ENCODE measurements around the gene ZNF516. TPM values are rescaled to one million over a fixed set of nuclear protein-coding genes. Genes with fewer than 3 reads are reported as not detected.

Gene ZNF516
- total RNA-seq, 1 donor from 2014 or later = 192 TPM

GRCh38 chr18:76416911-76417310, 78.1 kb downstream of the ZNF516 start:
- H3K27me3 Mint-ChIP-seq (ENCODE audit: unreplicated experiment) = peaks cover 10% of the 10 kb centered on the region
- peak overlapping the region; percentile 75 for H3K27ac Mint-ChIP-seq (ENCODE audit: unreplicated experiment)
- no peaks in the 10 kb centered on the region for H3K36me3 Mint-ChIP-seq (ENCODE audit: unreplicated experiment)
- H3K4me3 Mint-ChIP-seq (ENCODE audit: unreplicated experiment) = no peak overlapping the region
- no peak for TF ChIP-seq CTCF (IDR thresholded peaks at IDR 0.05; ENCODE audit: partially characterized antibody, unreplicated experiment)
- H3K4me1 Mint-ChIP-seq (ENCODE audit: low read depth, unreplicated experiment) = peaks cover 45% of the 10 kb centered on the region
- DNase-seq = no peak
- peaks cover 4% of the 10 kb centered on the region for H3K9me3 Mint-ChIP-seq (ENCODE audit: unreplicated experiment)

- TF ChIP-seq CTCF (IDR thresholded peaks at IDR 0.05; ENCODE audit: partially characterized antibody, unreplicated experiment) = no peak
- peaks cover 45% of the 10 kb centered on the region for H3K4me1 Mint-ChIP-seq (ENCODE audit: low read depth, unreplicated experiment)
- no peak overlapping the region for H3K4me3 Mint-ChIP-seq (ENCODE audit: unreplicated experiment)
- H3K27me3 Mint-ChIP-seq (ENCODE audit: unreplicated experiment) = peaks cover 14% of the 10 kb centered on the region
- no peaks in the 10 kb centered on the region for H3K36me3 Mint-ChIP-seq (ENCODE audit: unreplicated experiment)
- peaks cover 8% of the 10 kb centered on the region for H3K9me3 Mint-ChIP-seq (ENCODE audit: unreplicated experiment)
- peak overlapping the region; percentile 12 for H3K27ac Mint-ChIP-seq (ENCODE audit: unreplicated experiment)
- no peak for DNase-seq
Observed at GRCh38 chr18:76414936-76415621, 80.0 kb downstream of the ZNF516 start.

GRCh38 chr18:76412818-76413565, 82.0 kb downstream of the ZNF516 start:
- H3K4me1 Mint-ChIP-seq (ENCODE audit: low read depth, unreplicated experiment) = peaks cover 38% of the 10 kb centered on the region
- no peak for TF ChIP-seq CTCF (IDR thresholded peaks at IDR 0.05; ENCODE audit: partially characterized antibody, unreplicated experiment)
- H3K27me3 Mint-ChIP-seq (ENCODE audit: unreplicated experiment) = peaks cover 9% of the 10 kb centered on the region
- H3K4me3 Mint-ChIP-seq (ENCODE audit: unreplicated experiment) = no peak overlapping the region
- DNase-seq = no peak
- H3K9me3 Mint-ChIP-seq (ENCODE audit: unreplicated experiment) = peaks cover 10% of the 10 kb centered on the region
- H3K27ac Mint-ChIP-seq (ENCODE audit: unreplicated experiment) = peak overlapping the region; percentile 35
- no peaks in the 10 kb centered on the region for H3K36me3 Mint-ChIP-seq (ENCODE audit: unreplicated experiment)

- Mint-ChIP-seq H3K4me1 (ENCODE audit: low read depth, unreplicated experiment) (peaks cover 43% of the 10 kb centered on the region), H3K9me3 (ENCODE audit: unreplicated experiment) (peaks cover 8% of the 10 kb centered on the region), H3K27ac (ENCODE audit: unreplicated experiment) (no peak overlapping the region), H3K27me3 (ENCODE audit: unreplicated experiment) (peaks cover 7% of the 10 kb centered on the region), H3K36me3 (ENCODE audit: unreplicated experiment) (no peaks in the 10 kb centered on the region), H3K4me3 (ENCODE audit: unreplicated experiment) (no peak overlapping the region)
- DNase-seq = no peak
- no peak for TF ChIP-seq CTCF (IDR thresholded peaks at IDR 0.05; ENCODE audit: partially characterized antibody, unreplicated experiment)
Observed at GRCh38 chr18:76412010-76412817, 82.8 kb downstream of the ZNF516 start.

Data from glutamatergic neuron (in vitro differentiated cells).